ENCODE measurements around the gene GPRC5C. TPM values are rescaled to one million over a fixed set of nuclear protein-coding genes. Genes with fewer than 3 reads are reported as not detected.
A peak's percentile ranks its signal among the peaks of the same experiment; 100 is the strongest.

Gene GPRC5C
- total RNA-seq, 1 experiment from 2014 or later: 83.2 TPM

GRCh38 chr17:74386386-74386785 lies 45.5 kb upstream of the GPRC5C start:
- no peak for TF ChIP-seq CTCF (IDR thresholded peaks at IDR 0.05; ENCODE audit: insufficient read depth in 1 of 2, low read depth in 1 of 2, low read length in 1 of 2, severe bottlenecking in 1 of 2, unreplicated experiment in 1 of 2)
- Mint-ChIP-seq H3K27ac (ENCODE audit: unreplicated experiment) (peak overlapping the region; percentile 33), H3K4me1 (ENCODE audit: low read depth, unreplicated experiment) (peaks cover 5% of the 10 kb centered on the region), H3K4me3 (ENCODE audit: unreplicated experiment) (no peak overlapping the region), H3K27me3 (ENCODE audit: insufficient read depth, unreplicated experiment) (peaks cover 3% of the 10 kb centered on the region), H3K9me3 (ENCODE audit: unreplicated experiment) (peaks cover 9% of the 10 kb centered on the region), H3K36me3 (ENCODE audit: insufficient read depth, unreplicated experiment) (no peaks in the 10 kb centered on the region)
- DNase-seq: no peak
- BruUV-seq (replicated peaks): no TSS peak
- H3K9me3 ChIP-seq: no peaks in the 10 kb centered on the region
- H3K4me1 ChIP-seq: 0 out of 2 replicates have a peak, but pooled peaks cover 9% of the 10 kb centered on the region
- ChIA-PET POLR2A (no interaction called here), CTCF (no interaction called here)
- H3K27me3 ChIP-seq (replicated peaks; ENCODE audit: control insufficient read depth, insufficient read depth, low read length): no peaks in the 10 kb centered on the region
- H3K36me3 ChIP-seq (ENCODE audit: control insufficient read depth, insufficient read depth, low read length): no peaks in the 10 kb centered on the region
- intact Hi-C loops (cut with micrococcal nuclease; ENCODE audit: unreplicated experiment): no loop called here
- no peak overlapping the region for H3K4me3 ChIP-seq (ENCODE audit: low read depth, low read length)

- no peaks in the 10 kb centered on the region for H3K36me3 Mint-ChIP-seq (ENCODE audit: insufficient read depth, unreplicated experiment)
- peaks cover 5% of the 10 kb centered on the region for H3K4me1 Mint-ChIP-seq (ENCODE audit: low read depth, unreplicated experiment)
- H3K4me1 ChIP-seq: 0 out of 2 replicates have a peak, but pooled peaks cover 9% of the 10 kb centered on the region
- peaks cover 9% of the 10 kb centered on the region for H3K9me3 Mint-ChIP-seq (ENCODE audit: unreplicated experiment)
- no peak overlapping the region for H3K4me3 Mint-ChIP-seq (ENCODE audit: unreplicated experiment)
- intact Hi-C loops (cut with micrococcal nuclease; ENCODE audit: unreplicated experiment): no loop called here
- TF ChIP-seq CTCF (IDR thresholded peaks at IDR 0.05; ENCODE audit: insufficient read depth in 1 of 2, low read depth in 1 of 2, low read length in 1 of 2, severe bottlenecking in 1 of 2, unreplicated experiment in 1 of 2): peak in 1 of 2 experiments; percentile 17
- peaks cover 3% of the 10 kb centered on the region for H3K27me3 Mint-ChIP-seq (ENCODE audit: insufficient read depth, unreplicated experiment)
- no peak overlapping the region for H3K27ac Mint-ChIP-seq (ENCODE audit: unreplicated experiment)
- no peaks in the 10 kb centered on the region for H3K36me3 ChIP-seq (ENCODE audit: control insufficient read depth, insufficient read depth, low read length)
- H3K4me3 ChIP-seq (ENCODE audit: low read depth, low read length): no peak overlapping the region
- POLR2A ChIA-PET: no interaction called here
- H3K27me3 ChIP-seq (replicated peaks; ENCODE audit: control insufficient read depth, insufficient read depth, low read length): no peaks in the 10 kb centered on the region
- no TSS peak for BruUV-seq (replicated peaks)
- H3K9me3 ChIP-seq: no peaks in the 10 kb centered on the region
- no peak for DNase-seq
- CTCF ChIA-PET: no interaction called here
Measured at GRCh38 chr17:74387365-74388218, 44.3 kb upstream of the GPRC5C start.

GRCh38 chr17:74389084-74389753 lies 42.7 kb upstream of the GPRC5C start:
- ChIA-PET POLR2A (no interaction called here), CTCF (interaction anchor here (1.0 kb wide), 1 partner anchor 10 kb away, joined by 5 read pairs; no protein-coding TSS in a partner anchor)
- TF ChIP-seq CTCF (IDR thresholded peaks at IDR 0.05; ENCODE audit: insufficient read depth in 1 of 2, low read depth in 1 of 2, low read length in 1 of 2, severe bottlenecking in 1 of 2, unreplicated experiment in 1 of 2): no peak
- no peak overlapping the region for H3K4me3 ChIP-seq (ENCODE audit: low read depth, low read length)
- peaks cover 9% of the 10 kb centered on the region for H3K9me3 Mint-ChIP-seq (ENCODE audit: unreplicated experiment)
- intact Hi-C loops (cut with micrococcal nuclease; ENCODE audit: unreplicated experiment): no loop called here
- H3K36me3 ChIP-seq (ENCODE audit: control insufficient read depth, insufficient read depth, low read length): no peaks in the 10 kb centered on the region
- DNase-seq: no peak
- H3K9me3 ChIP-seq: no peaks in the 10 kb centered on the region
- H3K4me1 ChIP-seq: 0 out of 2 replicates have a peak, but pooled peaks cover 9% of the 10 kb centered on the region
- peaks cover 3% of the 10 kb centered on the region for H3K27me3 Mint-ChIP-seq (ENCODE audit: insufficient read depth, unreplicated experiment)
- no peak overlapping the region for H3K27ac Mint-ChIP-seq (ENCODE audit: unreplicated experiment)
- no peaks in the 10 kb centered on the region for H3K36me3 Mint-ChIP-seq (ENCODE audit: insufficient read depth, unreplicated experiment)
- no peak overlapping the region for H3K4me3 Mint-ChIP-seq (ENCODE audit: unreplicated experiment)
- H3K4me1 Mint-ChIP-seq (ENCODE audit: low read depth, unreplicated experiment): peaks cover 5% of the 10 kb centered on the region
- no TSS peak for BruUV-seq (replicated peaks)
- H3K27me3 ChIP-seq (replicated peaks; ENCODE audit: control insufficient read depth, insufficient read depth, low read length): no peaks in the 10 kb centered on the region

All from Caco-2 (cell line).